ENCODE measurements around the gene BCAS3. TPM values are rescaled to one million over a fixed set of nuclear protein-coding genes. Genes with fewer than 3 reads are reported as not detected.
"Not testable (repeated sequence)": the region's sequence is repeated elsewhere in the genome, so short reads cannot be mapped to it uniquely, and the experiment has no call there.

Gene BCAS3
- total RNA-seq, 1 donor from 2014 or later = 20.8 TPM

- ATAC-seq = no peak
Observed at GRCh38 chr17:61414141-61414935, 736.7 kb downstream of the BCAS3 start.

GRCh38 chr17:61414936-61415251 lies 737.2 kb downstream of the BCAS3 start:
- no peak for ATAC-seq

- ATAC-seq = no peak
Observed at GRCh38 chr17:61415374-61416210, 737.9 kb downstream of the BCAS3 start.

GRCh38 chr17:61416211-61416539 lies 738.5 kb downstream of the BCAS3 start:
- ATAC-seq = no peak

GRCh38 chr17:61416540-61417363 lies 739.1 kb downstream of the BCAS3 start:
- ATAC-seq = peak; percentile 40

GRCh38 chr17:61418449-61418848 lies 740.8 kb downstream of the BCAS3 start:
- ATAC-seq = no peak

- no peak for ATAC-seq
Observed at GRCh38 chr17:61419496-61420046, 741.9 kb downstream of the BCAS3 start.

GRCh38 chr17:61420052-61420451 lies 742.4 kb downstream of the BCAS3 start:
- ATAC-seq = no peak

GRCh38 chr17:61420745-61421398 lies 743.2 kb downstream of the BCAS3 start:
- ATAC-seq = no peak

- ATAC-seq = no peak
Observed at GRCh38 chr17:61421460-61421859, 743.8 kb downstream of the BCAS3 start.

GRCh38 chr17:61422116-61422799 lies 744.6 kb downstream of the BCAS3 start:
- no peak for ATAC-seq

- no peak for ATAC-seq
Observed at GRCh38 chr17:61422869-61423268, 745.2 kb downstream of the BCAS3 start.

- ATAC-seq = no peak
Observed at GRCh38 chr17:61423967-61424649, 746.5 kb downstream of the BCAS3 start.

GRCh38 chr17:61425682-61426481 lies 748.2 kb downstream of the BCAS3 start:
- no peak for ATAC-seq

- ATAC-seq = no peak
Observed at GRCh38 chr17:61426482-61427304, 749.0 kb downstream of the BCAS3 start.

GRCh38 chr17:61427567-61427966 lies 749.9 kb downstream of the BCAS3 start:
- ATAC-seq = no peak

- no peak for ATAC-seq
Observed at GRCh38 chr17:61429274-61429673, 751.6 kb downstream of the BCAS3 start.

- ATAC-seq = not testable (repeated sequence)
Observed at GRCh38 chr17:61429831-61430230, 752.2 kb downstream of the BCAS3 start.

- ATAC-seq = no peak
Observed at GRCh38 chr17:61431594-61432311, 754.1 kb downstream of the BCAS3 start.

Measured in esophagus mucosa (tissue), 1 donor.